IMR-90 (cell line): ENCODE results near the gene EPN3. TPM values are rescaled to one million over a fixed set of nuclear protein-coding genes. Genes with fewer than 3 reads are reported as not detected.

Experiments
- ATAC-seq: fragments of 200-7000 bp; cut with Tn5 transposase; 2 replicates; pipeline ENCODE4 v1.9.1; 2020; ENCODE audit warnings: low read depth, mild to moderate bottlenecking, moderate library complexity
- BruUV-seq: library from RNA; stranded (reverse); fragments of 400-500 nt; replicated peaks from 2 replicates; lab custom pipeline; 2021; lab: Mats Ljungman, UMichigan
- CTCF ChIA-PET: fragments of 300-600 bp; formaldehyde crosslinking; extraction: SDS; loops from one replicate; lab custom pipeline; 2021; ENCODE audit warnings: antibody characterized with exemption; lab: Yijun Ruan, JAX
- POLR2A ChIA-PET: fragments of 300-600 bp; sonication (Branson Sonifier 250); formaldehyde crosslinking; loops from one replicate; lab custom pipeline; 2022; ENCODE audit warnings: antibody characterized with exemption; ENCODE audit not compliant: unreplicated experiment; lab: Charles Lee
- DNase-seq: peaks from one replicate; pipeline ENCODE4 v3.0.0; 2013
- H2AFZ ChIP-seq: replicated peaks from 2 replicates; pipeline ENCODE3; 2013; ENCODE audit warnings: low read length, mild to moderate bottlenecking; ENCODE audit not compliant: poor library complexity
- H2AK5ac ChIP-seq: 2 replicates; pipeline ENCODE4 v1.6.1; 2013; ENCODE audit warnings: low read depth, low read length, inconsistent platforms
- H2AK9ac ChIP-seq: replicated peaks from 2 replicates; pipeline ENCODE3; 2013; ENCODE audit warnings: mild to moderate bottlenecking, low read depth, low read length, moderate library complexity; ENCODE audit not compliant: poor library complexity
- H2BK120ac ChIP-seq: 2 replicates; pipeline ENCODE4 v1.6.1; 2013; ENCODE audit warnings: low read depth, low read length, inconsistent platforms
- H2BK15ac ChIP-seq: 3 replicates; pipeline ENCODE4 v1.6.1; 2013; ENCODE audit warnings: low read depth, low read length, inconsistent platforms
- H2BK20ac ChIP-seq: 2 replicates; pipeline ENCODE4 v1.6.1; 2013; ENCODE audit warnings: low read depth, mild to moderate bottlenecking, inconsistent platforms, low read length, moderate library complexity
- H2BK5ac ChIP-seq: 2 replicates; pipeline ENCODE4 v1.6.1; 2013; ENCODE audit warnings: mild to moderate bottlenecking, low read depth, low read length, inconsistent platforms; ENCODE audit not compliant: poor library complexity, severe bottlenecking
- H3K14ac ChIP-seq: replicated peaks from 2 replicates; pipeline ENCODE4 v1.6.1; 2013; ENCODE audit warnings: low read depth, low read length, inconsistent platforms
- H3K18ac ChIP-seq: 2 replicates; pipeline ENCODE4 v1.6.1; 2013; ENCODE audit warnings: low read depth, low read length, control low read depth
- H3K23ac ChIP-seq: 2 replicates; pipeline ENCODE4 v1.6.1; 2013; ENCODE audit warnings: low read depth, low read length, inconsistent platforms
- H3K27ac ChIP-seq: 2 replicates; pipeline ENCODE4 v1.5.1; 2013; ENCODE audit warnings: mild to moderate bottlenecking, control low read depth, low read length; ENCODE audit not compliant: insufficient read depth
- H3K27me3 ChIP-seq: 2 replicates; pipeline ENCODE4 v1.6.1; 2013; ENCODE audit warnings: low read length; ENCODE audit not compliant: control insufficient read depth, insufficient read depth
- H3K36me3 ChIP-seq: 2 replicates; pipeline ENCODE4 v1.6.1; 2013; ENCODE audit warnings: low read length, mixed read lengths; ENCODE audit not compliant: control insufficient read depth, insufficient read depth
- H3K4ac ChIP-seq: 2 replicates; pipeline ENCODE4 v1.6.1; 2013; ENCODE audit warnings: low read depth, low read length, inconsistent platforms
- H3K4me1 ChIP-seq: 2 replicates; pipeline ENCODE4 v1.6.1; 2013; ENCODE audit warnings: low read length, mixed read lengths; ENCODE audit not compliant: control insufficient read depth, insufficient read depth
- H3K4me2 ChIP-seq: 2 replicates; pipeline ENCODE4 v1.6.1; 2013; ENCODE audit warnings: low read depth, mild to moderate bottlenecking, control low read depth, low read length, moderate library complexity
- H3K4me3 ChIP-seq: 2 replicates; pipeline ENCODE4 v1.5.1; 2013; ENCODE audit warnings: low read depth, mild to moderate bottlenecking, control low read depth, low read length, moderate library complexity; ENCODE audit not compliant: insufficient read depth
- H3K56ac ChIP-seq: 2 replicates; pipeline ENCODE4 v1.6.1; 2013; ENCODE audit warnings: low read length, inconsistent platforms; ENCODE audit not compliant: insufficient read depth; ENCODE audit errors: extremely low read depth
- H3K79me1 ChIP-seq, 2 experiments: 2 replicates each; pipeline ENCODE4 v1.6.1; 2013; ENCODE audit warnings: low read length in 2 of 2, inconsistent platforms in 1 of 2, low read depth in 1 of 2
- H3K9ac ChIP-seq: 2 replicates; pipeline ENCODE4 v1.6.1; 2013; ENCODE audit warnings: low read depth, low read length, control low read depth
- H3K9me1 ChIP-seq: 2 replicates; pipeline ENCODE4 v1.6.1; 2013; ENCODE audit warnings: low read length, inconsistent platforms; ENCODE audit not compliant: insufficient read depth
- H3K9me3 ChIP-seq: 2 replicates; pipeline ENCODE4 v1.6.1; 2013; ENCODE audit warnings: low read length; ENCODE audit not compliant: control insufficient read depth, insufficient read depth
- H4K20me1 ChIP-seq: 2 replicates; pipeline ENCODE4 v1.6.1; 2013; ENCODE audit warnings: low read length, inconsistent platforms; ENCODE audit not compliant: insufficient read depth
- H4K5ac ChIP-seq: 2 replicates; pipeline ENCODE4 v1.6.1; 2013; ENCODE audit warnings: mild to moderate bottlenecking, low read depth, low read length, control low read depth
- H4K8ac ChIP-seq, 2 experiments: 2 replicates each; pipeline ENCODE4 v1.6.1; 2013; ENCODE audit warnings: low read depth in 2 of 2, low read length in 2 of 2, control low read depth in 1 of 2, inconsistent platforms in 1 of 2
- H4K91ac ChIP-seq: 2 replicates; pipeline ENCODE4 v1.6.1; 2013; ENCODE audit warnings: low read depth, low read length, inconsistent platforms; ENCODE audit not compliant: insufficient read depth
- CHD1 ChIP-seq: IDR thresholded peaks from 2 replicates; pipeline ENCODE4 v1.6.1; 2012; ENCODE audit warnings: low read depth, low read length, improper control_type of control experiment
- MAFK ChIP-seq: IDR thresholded peaks from 2 replicates; pipeline ENCODE4 v1.6.1; 2012; ENCODE audit warnings: low read depth, low read length, improper control_type of control experiment
- MXI1 ChIP-seq: IDR thresholded peaks from 2 replicates; pipeline ENCODE4 v1.6.1; 2012; ENCODE audit warnings: low read depth, mild to moderate bottlenecking, low read length, moderate library complexity, borderline replicate concordance
- NFE2L2 ChIP-seq: fragments of 150-350 bp; IDR thresholded peaks from 2 replicates; pipeline ENCODE4 v1.6.1; 2016; ENCODE audit warnings: low read depth, mild to moderate bottlenecking, low read length
- POLR2A ChIP-seq: IDR thresholded peaks from 2 replicates; pipeline ENCODE4 v1.6.1; 2012; ENCODE audit warnings: mild to moderate bottlenecking, low read depth, low read length
- RAD21 ChIP-seq: IDR thresholded peaks from 2 replicates; pipeline ENCODE4 v1.6.1; 2012; ENCODE audit warnings: low read length, improper control_type of control experiment
- RCOR1 ChIP-seq: IDR thresholded peaks from 2 replicates; pipeline ENCODE4 v1.6.1; 2012; ENCODE audit warnings: mild to moderate bottlenecking, low read length, improper control_type of control experiment; ENCODE audit not compliant: insufficient replicate concordance
- WGBS, 2 experiments: methylation state at CpG; one replicate each; pipeline versions ENCODE4 v1.1.5 to v1.1.7; 2013; ENCODE audit warnings: missing lambda C conversion rate in 2 of 2; ENCODE audit not compliant: insufficient read length in 1 of 2; ENCODE audit errors: extremely low coverage in 2 of 2; 5-methylcytosine and 5-hydroxymethylcytosine counted together
- dilution Hi-C: fragments of 300-500 bp; cut with HindIII; formaldehyde crosslinking; loops from one replicate; pipeline ENCODE4 v1.14.3; 2018; ENCODE audit warnings: low sequenced_read_pairs; ENCODE audit not compliant: unreplicated experiment
- in situ Hi-C: fragments of 300-500 bp; cut with MboI; formaldehyde crosslinking; loops from 3 replicates; pipeline ENCODE4 v1.14.3; 2019; ENCODE audit warnings: low sequenced_read_pairs, inconsistent platforms, mixed read lengths
- intact Hi-C: fragments of 100-400 bp; cut with micrococcal nuclease; formaldehyde crosslinking; loops from 2 replicates; pipeline ENCODE4 v1.10.0; 2022
- polyA plus RNA-seq, 3 experiments: library from polyadenylated mRNA; depleted of rRNA; stranded (reverse); fragments of >200 nt; gene quantifications; 2 replicates each; pipeline ENCODE4 v1.2.3, GENCODE V29; 2012; ENCODE audit warnings: low replicate concordance in 1 of 3
- total RNA-seq: library from RNA; depleted of rRNA; stranded (reverse); fragments of >200 nt; gene quantifications from 2 replicates; pipeline ENCODE4 v1.2.3, GENCODE V29; 2012
- TF ChIP-seq, protein P1 (sequence below): fragments of 150-350 bp; IDR thresholded peaks from 2 replicates; pipeline ENCODE4 v1.6.1; 2017; ENCODE audit warnings: mild to moderate bottlenecking, antibody characterized with exemption, low read length, low read depth
- TF ChIP-seq, protein P2 (sequence below): fragments of 150-350 bp; IDR thresholded peaks from 2 replicates; pipeline ENCODE4 v1.6.1; 2016; ENCODE audit warnings: low read depth, mild to moderate bottlenecking, low read length, moderate library complexity, borderline replicate concordance
- TF ChIP-seq, protein P3 (sequence below): conservative IDR thresholded peaks from 2 replicates; pipeline ENCODE4 v1.5.1; 2012; ENCODE audit warnings: mild to moderate bottlenecking, low read depth, low read length, improper control_type of control experiment

Gene EPN3
- total and polyA plus RNA-seq, 2 of the 4 experiments (the other 2 are of a cell fraction): 0.09 TPM; not detected in 1

DNA sequence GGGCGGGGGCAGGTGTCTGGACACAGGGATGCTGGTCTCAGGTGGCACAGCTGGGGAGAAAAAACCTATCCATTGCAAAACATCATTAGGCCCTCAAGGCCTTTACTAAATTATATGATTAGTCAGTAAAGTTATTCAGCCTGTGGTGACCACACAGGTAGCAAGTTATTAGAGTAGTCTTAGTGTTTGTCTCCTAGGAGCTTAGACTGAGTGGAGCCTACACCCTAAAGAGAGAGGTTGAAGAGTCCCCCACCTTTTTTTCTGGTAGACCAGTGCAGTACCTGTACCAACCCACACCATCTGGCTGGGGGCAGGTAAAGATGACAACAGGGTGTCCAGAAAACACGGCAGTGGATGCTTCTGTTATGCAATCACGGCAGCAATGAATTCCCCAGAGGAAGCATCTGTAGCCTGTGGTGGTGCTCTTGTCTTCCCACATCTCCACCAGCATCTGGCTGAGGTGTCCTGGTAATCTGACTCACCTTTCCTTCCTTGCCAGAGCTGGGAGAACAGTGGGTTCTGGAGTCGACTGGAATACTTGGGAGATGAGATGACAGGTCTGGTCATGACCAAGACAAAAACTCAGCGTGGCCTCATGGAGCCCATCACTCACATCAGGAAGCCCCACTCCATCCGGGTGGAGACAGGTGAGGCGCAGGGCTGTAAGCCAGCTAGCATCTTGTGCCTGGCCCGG lies 13.2 kb upstream of the EPN3 start:
- ChIA-PET POLR2A (no interaction called here), CTCF (no interaction called here)
- Histone ChIP-seq H2BK15ac (no peak overlapping the region), H3K56ac (no peak overlapping the region), H2AFZ (no peak overlapping the region), H4K5ac (no peak overlapping the region), H3K79me1 (no peaks in the 10 kb centered on the region), H4K20me1 (no peaks in the 10 kb centered on the region), H3K14ac (no peak overlapping the region), H2BK120ac (no peak overlapping the region), H3K4me2 (no peak overlapping the region), H4K91ac (no peak overlapping the region), H3K36me3 (no peaks in the 10 kb centered on the region), H3K9me3 (no peaks in the 10 kb centered on the region), H3K27me3 (peaks cover 18% of the 10 kb centered on the region), H2AK5ac (no peak overlapping the region), H2AK9ac (no peak overlapping the region), H3K4me1 (peaks cover 2% of the 10 kb centered on the region), H3K23ac (no peak overlapping the region), H3K9ac (no peak overlapping the region), H3K9me1 (no peaks in the 10 kb centered on the region), H4K8ac (no peak overlapping the region), H2BK20ac (no peak overlapping the region), H3K4me3 (no peak overlapping the region), H3K4ac (no peak overlapping the region), H2BK5ac (no peak overlapping the region), H3K18ac (no peak overlapping the region), H3K27ac (no peak overlapping the region)
- dilution Hi-C loops: no loop called here
- DNase-seq (no peak), ATAC-seq (no peak)
- no CpG with 5 or more reads among the region's 8 CpGs for WGBS, 2 experiments
- BruUV-seq: no TSS peak
- intact Hi-C loops: no loop called here
- in situ Hi-C loops: no loop called here
- TF ChIP-seq, protein P1, sequence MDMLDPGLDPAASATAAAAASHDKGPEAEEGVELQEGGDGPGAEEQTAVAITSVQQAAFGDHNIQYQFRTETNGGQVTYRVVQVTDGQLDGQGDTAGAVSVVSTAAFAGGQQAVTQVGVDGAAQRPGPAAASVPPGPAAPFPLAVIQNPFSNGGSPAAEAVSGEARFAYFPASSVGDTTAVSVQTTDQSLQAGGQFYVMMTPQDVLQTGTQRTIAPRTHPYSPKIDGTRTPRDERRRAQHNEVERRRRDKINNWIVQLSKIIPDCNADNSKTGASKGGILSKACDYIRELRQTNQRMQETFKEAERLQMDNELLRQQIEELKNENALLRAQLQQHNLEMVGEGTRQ: no peak
- TF ChIP-seq RAD21 (no peak), MAFK (no peak), RCOR1 (no peak), MXI1 (no peak), CHD1 (no peak), NFE2L2 (no peak), POLR2A (no peak)
- TF ChIP-seq, protein P2, sequence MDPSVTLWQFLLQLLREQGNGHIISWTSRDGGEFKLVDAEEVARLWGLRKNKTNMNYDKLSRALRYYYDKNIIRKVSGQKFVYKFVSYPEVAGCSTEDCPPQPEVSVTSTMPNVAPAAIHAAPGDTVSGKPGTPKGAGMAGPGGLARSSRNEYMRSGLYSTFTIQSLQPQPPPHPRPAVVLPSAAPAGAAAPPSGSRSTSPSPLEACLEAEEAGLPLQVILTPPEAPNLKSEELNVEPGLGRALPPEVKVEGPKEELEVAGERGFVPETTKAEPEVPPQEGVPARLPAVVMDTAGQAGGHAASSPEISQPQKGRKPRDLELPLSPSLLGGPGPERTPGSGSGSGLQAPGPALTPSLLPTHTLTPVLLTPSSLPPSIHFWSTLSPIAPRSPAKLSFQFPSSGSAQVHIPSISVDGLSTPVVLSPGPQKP: no peak
- TF ChIP-seq, protein P3, sequence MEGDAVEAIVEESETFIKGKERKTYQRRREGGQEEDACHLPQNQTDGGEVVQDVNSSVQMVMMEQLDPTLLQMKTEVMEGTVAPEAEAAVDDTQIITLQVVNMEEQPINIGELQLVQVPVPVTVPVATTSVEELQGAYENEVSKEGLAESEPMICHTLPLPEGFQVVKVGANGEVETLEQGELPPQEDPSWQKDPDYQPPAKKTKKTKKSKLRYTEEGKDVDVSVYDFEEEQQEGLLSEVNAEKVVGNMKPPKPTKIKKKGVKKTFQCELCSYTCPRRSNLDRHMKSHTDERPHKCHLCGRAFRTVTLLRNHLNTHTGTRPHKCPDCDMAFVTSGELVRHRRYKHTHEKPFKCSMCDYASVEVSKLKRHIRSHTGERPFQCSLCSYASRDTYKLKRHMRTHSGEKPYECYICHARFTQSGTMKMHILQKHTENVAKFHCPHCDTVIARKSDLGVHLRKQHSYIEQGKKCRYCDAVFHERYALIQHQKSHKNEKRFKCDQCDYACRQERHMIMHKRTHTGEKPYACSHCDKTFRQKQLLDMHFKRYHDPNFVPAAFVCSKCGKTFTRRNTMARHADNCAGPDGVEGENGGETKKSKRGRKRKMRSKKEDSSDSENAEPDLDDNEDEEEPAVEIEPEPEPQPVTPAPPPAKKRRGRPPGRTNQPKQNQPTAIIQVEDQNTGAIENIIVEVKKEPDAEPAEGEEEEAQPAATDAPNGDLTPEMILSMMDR: no peak
